NB4 (cell line): ENCODE results near the gene SCAPER.

Experiments used
- DNase-seq: peaks from one replicate; pipeline ENCODE4 v3.0.0; 2010; ENCODE audit warnings: low read depth
- H3K4me3 ChIP-seq: one replicate; pipeline ENCODE4 v1.5.1; 2011; ENCODE audit warnings: mild to moderate bottlenecking, low read depth, low read length, moderate library complexity
- CTCF ChIP-seq: IDR thresholded peaks from one replicate; pipeline ENCODE4 v1.5.1; 2012; ENCODE audit warnings: low read depth, low read length
- MAX ChIP-seq: IDR thresholded peaks from 2 replicates; pipeline ENCODE4 v1.6.1; 2011; ENCODE audit warnings: low read depth, low read length
- MYC ChIP-seq: IDR thresholded peaks from 2 replicates; pipeline ENCODE4 v1.6.1; 2011; ENCODE audit warnings: low read depth, low read length
- POLR2A ChIP-seq: IDR thresholded peaks from 2 replicates; pipeline ENCODE4 v1.6.1; 2011; ENCODE audit warnings: mild to moderate bottlenecking; ENCODE audit not compliant: insufficient read length; ENCODE audit errors: extremely low read depth

The SCAPER gene

DNA sequence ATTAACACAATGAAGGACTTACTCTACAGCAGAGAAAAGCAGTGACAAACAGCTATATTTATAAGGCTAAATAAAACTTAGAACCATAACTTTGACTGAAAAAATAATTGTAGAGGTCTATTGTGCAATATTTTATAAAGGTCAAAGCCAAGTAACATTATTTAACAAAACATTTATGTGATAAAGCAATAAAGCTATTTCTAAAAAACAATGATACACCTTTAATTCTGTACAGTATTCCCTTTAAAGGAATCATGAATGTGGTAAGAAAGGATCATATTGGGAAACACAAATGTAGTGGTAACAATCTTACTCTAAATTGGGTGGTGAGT, 332.2 kb downstream of the SCAPER start:
- no peak for DNase-seq
- H3K4me3 ChIP-seq: no peak overlapping the region
- no peak for TF ChIP-seq CTCF
- TF ChIP-seq MYC: no peak
- no peak for TF ChIP-seq MAX
- no peak for TF ChIP-seq POLR2A

GRCh38 chr15:76566276-76566675, 338.9 kb downstream of the SCAPER start:
- TF ChIP-seq MAX (no peak), POLR2A (no peak), CTCF (no peak), MYC (no peak)
- no peak overlapping the region for H3K4me3 ChIP-seq
- DNase-seq: no peak

- no peak for TF ChIP-seq POLR2A
- TF ChIP-seq MAX: no peak
- no peak for TF ChIP-seq MYC
- no peak for TF ChIP-seq CTCF
- no peak for DNase-seq
Observed at GRCh38 chr15:76565366-76565765, 339.8 kb downstream of the SCAPER start.

DNA sequence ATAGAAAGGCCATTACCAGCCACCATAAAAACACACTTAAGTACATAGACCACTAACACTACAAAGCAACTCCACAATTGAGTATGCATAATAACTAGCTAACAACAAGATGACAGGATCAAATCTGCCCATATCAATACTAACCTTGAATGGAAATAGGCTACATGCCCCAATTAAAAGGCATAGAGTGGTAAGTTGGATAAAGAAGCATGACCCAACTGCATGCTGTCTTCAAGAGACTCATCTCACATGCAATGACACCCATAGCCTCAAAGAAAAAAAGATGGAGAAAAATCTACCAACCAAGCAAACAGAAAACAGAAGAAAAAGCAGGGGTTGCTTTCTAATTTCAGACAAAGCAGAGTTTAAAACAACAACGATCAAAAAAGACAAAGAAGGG, 349.9 kb downstream of the SCAPER start:
- DNase-seq: no peak
- TF ChIP-seq POLR2A: no peak
- TF ChIP-seq MAX: no peak
- no peak for TF ChIP-seq MYC
- TF ChIP-seq CTCF: no peak
- H3K4me3 ChIP-seq: no peak overlapping the region

More at GRCh38 chr15:76565366-76565765, 339.8 kb downstream of the SCAPER start:
- H3K4me3 ChIP-seq: no peak overlapping the region

GRCh38 chr15:76553564-76553963, 351.6 kb downstream of the SCAPER start:
- TF ChIP-seq MYC (no peak), CTCF (no peak), POLR2A (no peak), MAX (no peak)
- H3K4me3 ChIP-seq: no peak overlapping the region
- no peak for DNase-seq

DNA sequence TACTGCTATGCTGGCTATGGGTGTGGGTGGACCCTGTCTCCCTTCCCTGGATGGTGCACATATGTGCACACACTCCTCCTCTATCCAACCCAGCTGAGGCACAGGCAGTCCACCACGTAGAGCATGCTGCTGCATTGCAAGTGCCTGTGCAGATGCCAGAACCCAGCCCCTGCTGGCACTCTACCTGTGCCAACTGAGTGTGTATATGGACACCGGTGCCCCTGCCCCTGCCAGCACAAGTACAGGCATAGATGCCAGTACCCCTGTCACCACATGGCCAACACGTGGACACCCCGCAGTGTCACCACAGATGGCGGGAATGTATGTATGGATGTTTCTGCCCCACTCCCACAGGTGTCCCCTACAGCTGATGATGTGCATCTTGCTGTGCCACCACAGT, 352.0 kb downstream of the SCAPER start:
- DNase-seq: no peak
- H3K4me3 ChIP-seq: no peak overlapping the region
- TF ChIP-seq POLR2A (no peak), CTCF (no peak), MYC (no peak), MAX (no peak)
